NOMO-1 treated with DMSO at 0.1 percent for 48 hours (cell line): ENCODE measurements around the gene NT5M.

Experiments used
- DNase-seq: peaks from one replicate; lab custom pipeline; 2025; ENCODE audit not compliant: unreplicated experiment; lab: John Stamatoyannopoulos, UW

NT5M gene

DNA sequence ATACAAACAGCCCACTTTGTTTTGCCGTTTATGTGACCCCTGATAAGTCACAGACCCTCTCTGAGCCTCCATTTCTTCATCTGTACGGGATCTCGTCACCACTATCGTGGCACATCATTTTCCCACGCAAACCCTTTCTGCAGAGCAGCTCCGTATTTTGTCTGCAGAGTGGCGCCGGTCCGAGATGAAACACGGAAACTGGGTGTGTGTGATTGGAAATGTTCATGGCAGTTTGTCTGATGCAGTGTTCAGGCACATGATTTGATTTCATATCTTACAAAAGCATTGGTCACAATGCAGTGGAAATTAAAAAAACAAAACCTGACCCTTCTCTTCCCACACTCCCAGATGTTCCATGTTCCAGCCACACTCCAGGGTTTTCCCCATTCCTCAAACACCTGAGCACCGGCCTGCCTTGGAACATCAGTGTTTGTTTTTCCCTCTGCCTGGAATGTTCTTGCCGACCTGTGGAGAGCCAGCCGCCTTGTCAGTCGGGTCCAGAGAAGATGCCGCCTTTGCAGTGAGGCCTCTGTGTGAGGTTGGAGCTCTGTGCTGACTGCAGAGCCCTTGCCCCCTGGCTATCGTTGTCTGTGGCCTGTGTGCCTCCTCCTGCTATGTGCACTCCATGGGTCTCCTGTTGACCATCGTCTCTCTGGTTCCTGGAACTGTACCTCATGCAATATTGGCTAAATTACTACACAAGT is 39.2 kb downstream of the NT5M start:
- DNase-seq = no peak

DNA sequence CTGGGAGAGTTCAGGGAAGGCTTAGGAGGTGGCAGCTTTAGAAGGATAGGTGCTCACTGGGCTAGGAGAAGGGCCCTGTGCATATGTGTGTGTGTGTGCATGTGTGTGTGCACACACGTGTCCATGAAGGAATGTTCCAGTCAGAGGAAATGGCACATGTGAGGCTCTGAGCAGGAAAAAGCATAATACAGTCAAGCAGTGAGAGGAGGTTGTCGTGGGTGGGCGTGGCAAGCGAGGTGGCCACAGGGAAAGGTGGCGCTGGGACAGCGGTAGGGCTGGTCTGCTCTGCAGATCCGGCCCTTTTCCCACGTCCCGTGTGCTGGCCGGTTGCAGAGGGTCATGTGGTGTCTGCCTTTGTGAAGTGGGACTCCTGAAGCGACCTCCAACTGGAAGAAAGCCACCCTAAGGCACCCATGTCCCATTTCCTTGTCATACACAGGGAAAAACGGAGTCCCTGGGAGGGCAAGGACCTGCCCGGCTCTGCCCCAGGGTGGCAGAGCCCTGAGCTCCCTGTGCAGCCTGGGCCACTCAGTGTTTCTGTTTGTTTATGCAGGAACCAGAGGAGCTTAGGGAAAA is 40.1 kb downstream of the NT5M start:
- no peak for DNase-seq

DNA sequence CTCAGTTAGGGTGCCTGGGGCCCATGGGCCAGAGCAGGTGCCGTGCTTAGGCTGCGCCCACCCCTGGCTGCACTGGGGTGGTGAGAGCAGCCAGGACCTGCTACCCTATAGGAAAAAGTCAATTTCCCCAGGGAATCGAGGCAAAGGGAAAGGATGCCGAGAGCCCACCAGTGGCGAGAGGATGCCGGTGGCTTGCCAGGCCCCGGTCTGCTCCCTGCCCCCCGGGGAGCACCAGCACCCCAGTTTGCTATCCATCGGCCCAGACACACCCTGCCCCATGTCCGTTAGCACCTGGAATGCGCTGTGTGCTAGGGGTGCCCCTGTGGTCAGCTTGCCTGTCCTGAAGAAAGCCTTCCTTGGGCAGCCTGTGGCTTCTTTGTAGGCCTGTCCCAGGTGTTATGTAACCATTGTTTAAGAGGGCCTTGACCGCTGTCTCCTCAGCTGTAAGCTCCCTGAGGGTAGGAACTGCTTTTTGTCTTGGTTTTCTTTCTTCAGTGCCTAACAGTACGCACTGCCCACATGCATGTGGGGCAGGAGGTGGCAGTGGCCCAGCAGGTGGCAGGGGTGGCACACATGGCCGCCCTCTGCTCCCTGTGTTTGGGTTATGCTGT is 40.8 kb downstream of the NT5M start:
- no peak for DNase-seq

DNA sequence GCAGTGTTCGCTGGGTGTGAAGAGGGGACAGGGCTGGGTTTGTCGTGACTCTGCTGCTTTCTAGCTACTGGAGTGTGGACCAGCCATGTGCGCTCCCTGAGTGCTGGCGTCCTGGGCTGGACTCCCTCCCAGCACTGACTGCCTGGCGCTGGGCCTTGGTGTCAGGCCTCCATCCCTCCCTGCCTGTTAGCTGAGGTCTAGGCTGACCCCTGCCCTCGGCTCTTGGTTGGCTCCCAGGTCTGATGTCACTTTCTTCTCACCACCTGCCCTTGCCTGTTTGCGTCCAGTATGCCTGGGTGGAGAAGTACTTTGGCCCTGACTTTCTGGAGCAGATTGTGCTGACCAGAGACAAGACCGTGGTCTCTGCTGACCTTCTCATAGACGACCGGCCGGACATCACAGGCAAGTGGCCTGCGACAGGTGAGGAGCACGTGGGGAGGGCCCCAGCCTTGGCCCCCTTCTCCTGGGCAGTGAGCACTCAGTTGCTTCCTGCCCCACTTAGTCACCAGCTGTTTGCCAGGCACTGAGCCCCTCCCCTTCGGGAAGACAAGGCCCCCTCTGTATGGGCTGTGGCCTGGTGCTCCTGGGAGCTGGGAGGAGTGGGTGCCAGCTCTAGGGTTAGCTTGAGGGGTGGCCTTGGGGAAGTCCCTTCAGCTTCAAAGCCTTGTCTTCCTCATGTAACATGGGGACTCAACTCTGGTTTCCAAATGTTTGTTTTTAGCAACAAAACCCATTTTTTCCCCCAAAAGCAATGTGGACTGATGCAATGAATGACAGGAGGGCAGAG is 41.5 kb downstream of the NT5M start:
- no peak for DNase-seq

DNA sequence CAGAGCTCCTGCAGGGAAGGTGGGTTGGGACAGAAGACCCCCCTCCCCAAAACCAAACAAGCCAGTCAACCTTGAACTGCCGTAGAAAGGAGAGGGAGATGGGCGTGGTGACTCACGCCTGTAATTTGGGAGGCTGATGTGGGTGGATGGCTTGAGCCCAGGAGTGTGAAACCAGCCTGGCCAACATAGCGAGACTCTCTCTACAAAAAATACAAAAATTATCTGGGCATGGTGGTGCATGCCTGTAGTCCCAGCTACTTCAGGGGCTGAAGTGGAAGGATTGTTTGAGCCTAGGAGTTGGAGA is 42.1 kb downstream of the NT5M start:
- DNase-seq = no peak

GRCh38 chr17:17345686-17346427 is 42.7 kb downstream of the NT5M start:
- DNase-seq = no peak

DNA sequence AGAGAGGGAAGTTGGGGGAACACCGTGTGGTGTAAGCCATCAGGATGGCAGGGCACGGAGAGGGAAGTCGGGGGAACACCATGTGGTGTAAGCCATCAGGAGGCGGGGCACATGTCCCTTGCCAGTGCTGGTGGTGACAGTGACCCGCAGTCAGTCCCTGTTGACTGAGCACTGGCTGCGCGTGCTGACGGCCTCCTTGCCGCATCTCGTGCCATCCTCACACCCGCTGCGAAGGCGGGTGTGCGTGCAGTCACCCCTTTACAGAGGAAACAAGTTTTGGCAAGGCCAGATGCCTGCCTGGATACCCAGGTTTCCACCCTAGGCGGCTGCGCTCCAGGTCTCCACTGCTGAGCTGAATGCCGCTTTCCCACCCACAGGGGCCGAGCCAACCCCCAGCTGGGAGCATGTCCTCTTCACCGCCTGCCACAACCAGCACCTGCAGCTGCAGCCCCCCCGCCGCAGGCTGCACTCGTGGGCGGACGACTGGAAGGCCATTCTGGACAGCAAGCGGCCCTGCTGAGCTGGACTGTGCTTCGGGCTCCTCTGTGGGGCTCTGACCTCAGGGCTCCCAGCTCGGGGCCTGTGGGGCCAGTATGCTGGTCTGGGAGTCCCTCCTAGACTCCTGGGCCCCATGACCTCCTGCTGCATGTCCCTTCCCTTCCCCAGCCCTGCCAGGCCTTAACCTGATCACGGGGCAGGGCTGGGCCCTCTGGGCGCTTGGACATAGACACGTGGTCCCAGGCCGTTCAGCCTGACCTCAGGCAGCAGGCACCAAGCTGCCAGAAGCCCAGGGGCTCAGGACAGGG is 43.5 kb downstream of the NT5M start:
- DNase-seq = no peak

DNA sequence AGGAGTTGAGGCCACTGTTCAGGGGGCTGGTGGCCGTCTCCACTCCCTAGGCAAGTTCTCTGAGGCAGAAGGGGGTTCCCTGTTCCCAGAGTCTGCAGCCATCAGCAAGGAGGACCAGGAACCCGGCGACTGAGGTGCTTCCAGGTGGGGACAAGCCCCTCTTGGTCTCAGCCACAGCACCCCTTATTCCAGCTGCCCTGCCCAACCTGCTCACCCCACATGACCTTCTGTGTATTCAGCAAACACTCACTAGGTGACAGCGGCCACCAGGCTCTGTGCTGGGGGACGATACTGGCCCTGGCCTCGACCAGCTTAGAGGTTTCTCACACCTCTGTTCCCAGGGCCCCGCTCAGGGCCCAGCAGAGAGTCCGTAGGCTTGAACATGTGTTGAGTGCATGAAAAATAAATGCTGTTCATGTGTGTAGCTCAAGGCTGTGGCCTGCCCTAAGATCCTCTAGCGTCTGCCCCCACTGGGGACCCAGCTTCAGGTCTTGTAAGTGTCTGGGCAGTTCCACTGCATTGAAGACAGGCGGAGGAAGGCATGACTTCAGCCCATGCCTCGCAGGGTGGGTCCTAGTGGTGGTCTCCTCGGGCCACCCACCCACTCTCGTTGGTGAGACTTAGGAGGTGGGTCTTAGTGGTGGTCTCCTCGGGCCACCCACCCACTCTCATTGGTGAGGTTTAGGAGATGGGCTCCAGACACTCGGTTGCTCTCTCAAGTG is 44.2 kb downstream of the NT5M start:
- DNase-seq = no peak

DNA sequence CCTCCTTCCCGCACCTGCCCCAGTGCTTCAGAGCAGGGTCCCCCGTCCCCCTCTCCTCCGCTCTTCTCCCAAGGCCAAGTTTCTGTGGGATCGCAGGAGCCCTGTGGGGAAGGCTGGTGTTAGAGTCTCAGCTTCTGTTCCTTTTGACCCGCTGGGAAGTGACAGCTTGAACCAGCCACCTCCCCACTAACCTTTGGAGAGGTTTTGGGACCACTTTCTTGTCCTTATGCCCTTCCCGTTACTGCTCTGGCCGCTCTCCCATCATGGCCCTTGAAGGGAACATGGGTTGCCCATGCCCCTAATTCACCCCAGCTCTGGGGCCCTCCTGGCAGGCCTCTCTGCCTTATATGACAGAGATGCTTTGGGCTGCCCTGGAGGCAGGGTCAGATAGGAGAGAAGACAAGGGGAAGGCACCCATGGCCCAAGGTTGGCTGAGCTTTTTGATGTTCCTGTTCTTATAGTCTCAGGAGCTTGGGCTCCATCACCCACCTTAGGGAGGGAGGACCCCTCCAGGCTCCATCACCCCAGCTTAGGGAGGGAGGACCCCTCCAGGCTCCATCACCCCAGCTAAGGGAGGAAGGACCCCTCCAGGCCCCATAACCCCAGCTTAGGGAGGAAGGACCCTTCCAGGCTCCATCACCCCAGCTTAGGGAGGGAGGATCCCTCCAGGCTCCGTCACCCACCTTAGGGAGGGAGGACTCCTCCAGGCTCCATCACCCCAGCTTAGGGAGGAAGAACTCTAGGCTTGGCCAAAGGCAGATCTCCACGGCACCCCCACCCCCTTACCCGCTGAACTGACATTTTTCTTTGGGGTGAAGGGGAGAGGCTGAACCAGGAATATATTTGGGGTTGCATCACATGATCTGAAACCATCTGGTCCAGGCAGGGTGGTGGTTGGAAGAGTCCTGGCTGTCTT is 45.0 kb downstream of the NT5M start:
- no peak for DNase-seq

DNA sequence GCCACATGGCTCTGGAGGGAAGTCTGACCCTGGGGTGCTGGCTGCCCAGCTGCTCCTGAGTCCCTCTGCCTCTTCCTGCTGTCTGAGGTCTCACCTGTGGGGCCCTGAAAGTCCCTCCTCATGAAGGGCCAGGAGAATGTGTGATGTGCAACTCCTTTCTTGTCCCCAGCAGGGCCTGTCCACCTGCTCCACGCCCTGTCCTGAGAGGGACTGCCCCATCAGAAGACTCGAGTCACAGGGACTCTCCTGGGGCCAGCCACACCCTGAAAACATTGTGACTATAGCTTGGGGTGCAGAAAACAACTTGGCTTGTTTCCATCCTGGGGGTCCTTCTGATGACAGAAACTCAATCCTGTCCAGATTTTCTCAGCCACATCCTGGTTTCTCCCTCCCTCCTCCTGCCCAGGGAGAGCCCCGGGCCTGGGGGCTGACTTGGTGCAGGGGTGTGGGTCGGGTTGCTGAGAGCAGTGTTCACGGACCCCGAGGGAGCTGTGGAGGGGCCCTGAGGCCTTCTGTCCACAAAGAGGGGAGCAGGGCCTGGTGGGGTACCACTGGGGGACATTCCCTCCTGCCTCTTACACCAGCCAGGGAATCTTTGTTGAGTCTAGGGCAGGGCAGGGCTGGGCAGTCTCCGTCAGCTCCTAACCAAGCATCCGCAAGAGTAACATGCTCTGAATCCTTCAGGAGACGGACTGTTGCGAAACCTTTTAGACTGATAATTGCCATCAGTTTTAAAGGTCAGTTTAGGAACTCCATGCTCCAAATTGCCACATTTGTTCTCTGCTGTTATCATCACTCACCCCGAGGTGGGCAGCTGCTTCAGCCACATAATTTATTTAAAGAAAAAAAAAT is 45.9 kb downstream of the NT5M start:
- DNase-seq = no peak

DNA sequence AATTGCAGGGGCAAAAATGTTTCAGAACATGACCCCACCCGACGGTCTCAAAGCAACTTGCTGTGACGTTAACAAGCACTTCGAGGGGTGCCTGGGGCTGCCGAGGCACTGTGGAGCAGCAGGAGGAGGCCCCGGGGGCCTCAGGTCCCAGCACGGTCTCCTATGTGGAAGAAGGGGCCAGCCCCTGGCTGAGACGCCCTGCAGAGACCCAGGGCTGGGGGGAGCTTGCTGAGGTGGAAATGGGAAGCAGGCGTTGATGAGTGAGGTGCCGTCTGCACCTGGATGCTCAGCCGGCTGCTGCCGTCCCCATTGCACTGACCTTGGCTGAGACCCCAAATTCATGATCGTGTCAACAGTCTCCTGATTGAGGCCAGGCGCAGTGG is 46.5 kb downstream of the NT5M start:
- DNase-seq = no peak

DNA sequence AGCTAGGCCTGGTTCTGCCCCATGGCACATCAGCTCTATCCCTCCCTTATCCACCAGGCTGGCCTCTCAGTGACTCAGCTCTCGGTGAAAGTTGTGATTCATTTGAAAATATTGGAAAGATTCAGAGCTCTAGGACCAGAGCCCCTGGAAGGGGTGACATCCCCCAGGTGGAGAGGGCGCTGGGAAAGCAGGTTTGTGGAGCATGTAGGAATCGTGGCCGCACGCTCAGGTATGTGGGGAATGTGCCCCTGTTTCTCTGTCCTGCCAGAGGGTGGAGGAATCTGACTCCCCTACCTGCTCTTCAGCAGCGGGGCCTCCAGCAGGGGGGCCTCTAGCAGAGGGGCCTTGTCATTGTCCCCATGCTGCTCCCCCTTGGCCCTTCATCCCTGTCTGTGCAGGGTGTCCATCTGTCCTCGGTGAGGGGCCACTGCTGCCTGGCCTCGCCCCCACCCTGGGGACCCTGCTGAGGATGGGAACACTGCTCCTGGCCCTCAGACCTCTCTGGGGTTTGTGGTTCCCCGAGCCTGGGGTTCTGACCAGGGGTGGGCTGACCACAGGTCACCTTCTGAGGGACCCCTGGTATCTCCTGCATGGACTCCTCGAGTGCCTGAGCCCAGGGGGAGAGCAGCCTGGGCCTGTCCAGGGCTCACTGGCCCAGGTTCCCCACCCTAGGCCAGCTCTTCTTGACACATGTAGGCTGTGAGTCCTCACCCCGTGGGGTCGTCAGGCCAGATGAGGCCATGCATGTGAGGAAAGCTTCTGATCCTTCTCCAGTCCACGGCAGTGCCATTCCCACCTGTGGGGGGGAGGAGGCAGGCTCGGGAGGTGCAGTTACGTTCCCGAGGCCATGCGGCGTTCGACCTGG is 47.5 kb downstream of the NT5M start:
- DNase-seq = no peak

DNA sequence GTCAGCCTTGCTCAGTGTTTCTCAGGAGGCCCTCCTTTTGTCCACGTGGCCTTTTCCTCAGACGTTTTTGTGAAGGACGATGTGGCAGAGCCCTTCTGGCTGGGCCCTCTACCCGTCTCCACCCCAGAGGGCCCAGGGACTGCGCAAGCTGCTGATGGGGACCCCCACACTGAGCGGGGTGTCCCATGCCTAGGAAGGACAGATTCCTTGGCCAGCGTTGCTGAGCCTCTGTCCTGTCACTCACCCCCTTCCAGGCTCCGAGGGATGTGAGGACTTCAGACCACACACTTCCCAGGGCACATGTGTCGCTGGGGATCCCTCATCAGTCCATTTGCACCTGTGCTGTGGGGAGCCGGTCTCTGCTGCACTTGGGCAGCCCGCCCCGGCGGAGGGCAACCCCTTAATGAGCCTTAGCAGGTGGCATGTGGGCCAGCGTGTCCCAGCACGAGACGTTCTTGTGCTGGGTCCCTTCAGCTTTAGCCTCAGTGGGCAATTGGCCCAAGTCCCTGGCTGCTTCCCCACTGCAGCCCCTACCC is 48.3 kb downstream of the NT5M start:
- DNase-seq = no peak

DNA sequence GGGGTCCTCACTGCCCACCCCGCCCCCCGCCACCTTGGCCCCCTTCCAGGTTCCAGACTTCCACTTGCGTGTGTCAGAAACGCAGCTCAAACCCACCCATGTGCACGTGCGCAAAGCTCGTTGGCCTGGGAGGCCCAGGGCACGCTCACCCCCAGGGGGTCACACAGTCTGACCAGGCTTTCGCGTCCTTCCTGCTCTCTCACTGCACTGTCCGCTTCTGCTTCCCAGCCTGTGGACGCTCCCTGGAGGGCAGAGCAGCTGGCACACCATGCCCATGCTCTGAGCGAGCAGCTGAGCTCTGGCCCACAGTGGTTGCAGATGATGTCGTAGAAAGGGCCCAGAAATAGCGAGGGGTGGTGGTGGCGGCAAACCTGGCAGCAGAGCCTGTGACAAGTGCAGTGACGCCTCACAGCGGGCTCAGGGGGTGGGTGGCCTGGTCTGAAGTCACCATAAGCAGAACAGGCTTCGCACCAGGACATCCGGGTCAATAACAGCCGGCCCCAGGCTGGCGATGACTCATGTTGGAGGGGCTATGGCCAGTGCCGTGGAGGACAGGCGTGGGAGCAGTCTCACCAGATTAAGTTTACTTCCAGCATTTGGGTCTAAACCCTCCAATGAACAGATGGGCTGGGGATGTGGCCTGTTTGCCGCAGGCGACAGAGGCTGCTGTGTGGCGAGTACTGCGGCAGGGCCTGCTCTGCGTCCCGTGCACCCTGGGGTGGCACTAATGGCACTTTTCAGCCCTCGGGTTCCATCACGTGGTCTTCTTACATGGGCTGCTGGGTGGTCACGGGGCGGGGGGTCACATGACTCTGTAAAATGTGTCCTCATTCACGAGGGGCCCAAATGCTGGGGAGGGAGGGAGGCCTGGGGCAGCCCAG is 49.0 kb downstream of the NT5M start:
- no peak for DNase-seq

DNA sequence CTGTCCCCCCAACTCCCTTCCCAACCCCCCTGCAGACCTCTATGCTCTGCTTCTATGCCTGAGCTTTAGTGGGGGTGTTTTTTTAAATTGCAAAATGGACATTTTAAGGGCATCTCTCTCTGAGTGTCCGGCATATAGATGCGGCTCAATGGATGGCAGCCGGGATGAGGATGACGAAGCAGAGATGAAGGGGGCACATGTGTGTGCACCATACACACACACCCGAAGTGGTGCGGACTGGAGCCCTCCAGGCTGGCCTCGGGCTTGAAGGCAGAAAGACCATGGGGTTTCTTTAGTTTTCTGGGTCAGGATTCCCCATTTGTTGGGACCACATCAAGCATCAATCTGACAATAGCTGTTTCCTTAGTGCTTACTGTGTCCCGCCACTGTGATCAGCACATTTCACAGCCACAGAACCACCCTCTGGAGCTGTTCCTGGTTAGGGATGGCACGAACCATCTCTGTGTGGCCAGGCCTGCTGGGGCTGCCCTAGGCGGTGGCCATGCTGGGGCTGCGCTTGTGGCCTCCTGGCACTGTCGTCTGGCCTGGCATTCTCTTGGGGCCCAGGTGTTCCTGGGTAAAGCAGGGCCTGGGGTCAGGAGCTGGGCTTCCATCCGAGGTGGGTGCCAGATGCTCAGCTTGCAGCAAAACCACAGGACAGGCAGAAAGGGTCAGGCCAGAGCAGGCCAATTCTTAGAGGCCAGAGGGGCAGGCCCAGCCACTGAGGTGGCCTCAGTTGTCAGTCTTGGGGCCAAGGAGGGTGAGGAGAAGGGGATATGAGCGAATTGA is 49.9 kb downstream of the NT5M start:
- no peak for DNase-seq
